ENCODE results near the gene PTPRD.

GRCh38 chr9:9631284-9631683 is 981.5 kb downstream of the PTPRD start:
- TF ChIP-seq CTCF (IDR thresholded peaks at IDR 0.05), result no peak
- no peak for TF ChIP-seq POLR2A (IDR thresholded peaks at IDR 0.05)

All from Peyer's patch (tissue), 4 donors.